K562 (cell line): ENCODE data around the gene SHFL. TPM values are rescaled to one million over a fixed set of nuclear protein-coding genes. Genes with fewer than 3 reads are reported as not detected.

ENCODE experiments used
- ATAC-seq: fragments of 200-7000 bp; cut with Tn5 transposase; 3 replicates; pipeline ENCODE4 v1.9.1; 2020; ENCODE audit warnings: moderate library complexity
- BruUV-seq: library from RNA; stranded (reverse); fragments of 400-500 nt; replicated peaks from 2 replicates; lab custom pipeline; 2021; lab: Mats Ljungman, UMichigan
- CTCF ChIA-PET: fragments of 300-600 bp; formaldehyde crosslinking; extraction: SDS; loops from one replicate; lab custom pipeline; 2021; ENCODE audit warnings: low intra/inter-chr PET ratio; lab: Yijun Ruan, JAX
- POLR2A ChIA-PET: fragments of 300-600, 350-650 bp; sonication (Branson Sonifier 250); formaldehyde crosslinking; extraction: SDS; loops from one replicate; lab custom pipeline; 2021; ENCODE audit warnings: antibody characterized with exemption, inconsistent platforms; lab: Yijun Ruan, JAX
- DNase-seq, 4 experiments: peaks; one replicate each; pipeline versions ENCODE4 v3.0.0 to v3.0.0-alpha.2; 2011 to 2018; ENCODE audit warnings: low spot score in 3 of 4, mixed read lengths in 3 of 4; ENCODE audit errors: extremely low read depth in 1 of 4
- FAIRE-seq: peaks from 2 replicates; lab custom pipeline; 2011; peaks lifted over from hg19 to GRCh38; lab: Jason Lieb, UNC
- H2AFZ ChIP-seq: 2 replicates; pipeline ENCODE4 v1.6.0; 2011; ENCODE audit warnings: low read depth, low read length, control low read depth, inconsistent platforms
- H3K27ac ChIP-seq: fragments of 200-600 bp; 3 replicates; pipeline ENCODE4 v1.8.0; 2011; ENCODE audit warnings: low read depth, mild to moderate bottlenecking, control low read depth, inconsistent platforms, low read length, moderate library complexity, mixed read lengths; ENCODE audit errors: extremely low read depth
- H3K27me3 ChIP-seq, 2 experiments: fragments of 300-600 bp in 1 of 2; 2 replicates in 1 of 2; 3 replicates in 1 of 2; pipeline versions ENCODE4 v1.6.0 to v1.8.0; 2011; ENCODE audit warnings: inconsistent platforms in 2 of 2, low read length in 2 of 2, mild to moderate bottlenecking in 1 of 2, mixed read lengths in 1 of 2, moderate library complexity in 1 of 2; ENCODE audit not compliant: control insufficient read depth in 2 of 2, insufficient read depth in 2 of 2
- H3K36me3 ChIP-seq: fragments of 300-600 bp; 3 replicates; pipeline ENCODE4 v1.8.0; 2011; ENCODE audit warnings: mild to moderate bottlenecking, low read length, inconsistent platforms; ENCODE audit not compliant: control insufficient read depth, insufficient read depth
- H3K4me1 ChIP-seq, 2 experiments: fragments of 200-600 bp in 1 of 2; replicated peaks in 1 of 2; 2 replicates in 1 of 2; 3 replicates in 1 of 2; pipeline versions ENCODE4 v1.5.1 to v1.8.0; 2011; ENCODE audit warnings: inconsistent platforms in 2 of 2, low read length in 2 of 2, mild to moderate bottlenecking in 1 of 2, mixed read lengths in 1 of 2, moderate library complexity in 1 of 2; ENCODE audit not compliant: control insufficient read depth in 2 of 2, insufficient read depth in 2 of 2
- H3K4me2 ChIP-seq: 2 replicates; pipeline ENCODE4 v1.6.1; 2011; ENCODE audit warnings: low read length, control low read depth, inconsistent platforms, mixed read lengths; ENCODE audit not compliant: insufficient read depth
- H3K4me3 ChIP-seq: fragments of 200-600 bp; sonication (generic), shearing (Covaris generic); 2 replicates; pipeline ENCODE4 v1.5.1; 2016; ENCODE audit warnings: control low read depth, inconsistent platforms
- H3K79me2 ChIP-seq: fragments of 200-600 bp; 3 replicates; pipeline ENCODE4 v1.8.0; 2011; ENCODE audit warnings: low read length, inconsistent platforms; ENCODE audit not compliant: control insufficient read depth, insufficient read depth
- H3K9ac ChIP-seq, 2 experiments: 2 replicates each; pipeline versions ENCODE4 v1.6.0 to v1.6.1; 2011; ENCODE audit warnings: low read depth in 2 of 2, low read length in 2 of 2, control low read depth in 1 of 2, inconsistent platforms in 1 of 2, mild to moderate bottlenecking in 1 of 2, mixed read lengths in 1 of 2; ENCODE audit not compliant: insufficient read depth in 1 of 2
- H3K9me1 ChIP-seq: one replicate; pipeline ENCODE4 v1.6.0; 2011; ENCODE audit warnings: inconsistent platforms, mild to moderate bottlenecking, low read length, moderate library complexity; ENCODE audit not compliant: control insufficient read depth, insufficient read depth
- H3K9me3 ChIP-seq: replicated peaks from 2 replicates; pipeline ENCODE4 v1.5.1; 2011; ENCODE audit warnings: low read depth, low read length, inconsistent platforms; ENCODE audit not compliant: control insufficient read depth, insufficient read depth
- H4K20me1 ChIP-seq: replicated peaks from 2 replicates; pipeline ENCODE4 v1.6.1; 2011; ENCODE audit warnings: low read length, inconsistent platforms, mixed read lengths; ENCODE audit not compliant: control insufficient read depth, insufficient read depth
- DDX20 ChIP-seq: fragments of 450-650 bp; IDR thresholded peaks from 2 replicates; pipeline ENCODE4 v1.6.1; 2016; ENCODE audit warnings: missing genetic modification characterization, low read depth, mild to moderate bottlenecking, missing compliant biosample characterization, moderate library complexity
- FOS ChIP-seq: IDR thresholded peaks from 3 replicates; pipeline ENCODE4 v1.6.1; 2011; ENCODE audit not compliant: insufficient read length; ENCODE audit errors: extremely low read depth
- HCFC1 ChIP-seq: IDR thresholded peaks from 2 replicates; pipeline ENCODE4 v1.6.1; 2012; ENCODE audit warnings: low read depth, low read length, improper control_type of control experiment
- JUNB ChIP-seq: fragments of 450-650 bp; formaldehyde crosslinking; conservative IDR thresholded peaks from 2 replicates; pipeline ENCODE4 v1.4.0; 2020; ENCODE audit warnings: mild to moderate bottlenecking
- L3MBTL2 ChIP-seq: fragments of 450-650 bp; IDR thresholded peaks from 2 replicates; pipeline ENCODE4 v1.6.1; 2016; ENCODE audit warnings: mild to moderate bottlenecking, moderate library complexity
- MBD2 ChIP-seq: sonication (generic); IDR thresholded peaks from 2 replicates; pipeline ENCODE4 v1.6.1; 2016; ENCODE audit warnings: low read depth, borderline replicate concordance
- MED1 ChIP-seq: sonication (generic); formaldehyde crosslinking; IDR thresholded peaks from 2 replicates; pipeline ENCODE4 v1.8.1; 2023; ENCODE audit warnings: missing genetic modification reagents, borderline replicate concordance
- NFYB ChIP-seq: IDR thresholded peaks from 2 replicates; pipeline ENCODE4 v1.6.1; 2011; ENCODE audit warnings: mild to moderate bottlenecking, moderate library complexity; ENCODE audit not compliant: insufficient read length; ENCODE audit errors: extremely low read depth
- SPI1 ChIP-seq: IDR thresholded peaks from 2 replicates; pipeline ENCODE4 v1.6.1; 2011; ENCODE audit warnings: low read depth, low read length, control low read depth, borderline replicate concordance
- ZEB2 ChIP-seq: fragments of 450-650 bp; IDR thresholded peaks from 2 replicates; pipeline ENCODE4 v1.6.1; 2016
- ZNF143 ChIP-seq: sonication (generic); formaldehyde crosslinking; IDR thresholded peaks from 2 replicates; pipeline ENCODE4 v1.9.0; 2022; ENCODE audit warnings: mild to moderate bottlenecking, missing genetic modification reagents
- ZNF224 ChIP-seq: sonication (generic); formaldehyde crosslinking; IDR thresholded peaks from 2 replicates; pipeline ENCODE4 v1.8.0; 2022; ENCODE audit warnings: mild to moderate bottlenecking, missing genetic modification reagents
- WGBS: fragments of 100-300 bp; shearing (Covaris generic); methylation state at CpG from one replicate; pipeline ENCODE4 v1.1.6; 2016; ENCODE audit warnings: low coverage, mixed read lengths; ENCODE audit not compliant: insufficient coverage; ENCODE audit errors: missing lambda C conversion rate; 5-methylcytosine and 5-hydroxymethylcytosine counted together
- in situ Hi-C: fragments of 300-500 bp; cut with MboI; formaldehyde crosslinking; loops from 4 replicates; pipeline ENCODE4 v1.15.0; 2018; ENCODE audit warnings: inconsistent platforms, mixed read lengths
- intact Hi-C: fragments of 100-400 bp; cut with micrococcal nuclease; formaldehyde crosslinking; loops from 2 replicates; pipeline ENCODE4 v1.14.2; 2022
- polyA plus RNA-seq, 8 experiments: library from polyadenylated mRNA; depleted of rRNA in 4 of 8; stranded (reverse) in 5 of 8; unstranded in 3 of 8; fragments of >200 nt; fragmentation: Nextera tagmentation in 2 of 8; fragmentation: Illumina TruSeq in 1 of 8; extraction: Ambion mirVana in 2 of 8; extraction: Trizol in 1 of 8; gene quantifications; 2 replicates each; pipeline versions ENCODE4 v1.2.1 to v1.2.3, GENCODE V29; 2011 to 2014; ENCODE audit warnings: inconsistent platforms in 1 of 8, missing spikeins in 1 of 8
- total RNA-seq, 7 experiments: library from RNA; depleted of rRNA in 6 of 7; stranded (reverse); fragments of >200 nt in 6 of 7; fragmentation: Illumina TruSeq in 2 of 7; extraction: Trizol in 2 of 7; gene quantifications; 2 replicates each; pipeline versions ENCODE4 v1.2.1 to v1.2.3, GENCODE V29; 2011 to 2021; ENCODE audit warnings: low replicate concordance in 1 of 7
- TF ChIP-seq, protein P1 (sequence below), 3 experiments: fragments of 200-800 bp in 1 of 3; fragments of 250-450 bp in 1 of 3; fragments of 450-650 bp in 1 of 3; sonication (Bioruptor Pico) in 1 of 3; sonication (Bioruptor generic) in 1 of 3; formaldehyde crosslinking in 1 of 3; IDR thresholded peaks; 2 replicates each; pipeline versions ENCODE4 v1.6.1 to v1.8.0; 2016 to 2022; ENCODE audit warnings: mild to moderate bottlenecking in 2 of 3, missing genetic modification characterization in 2 of 3, missing compliant biosample characterization in 1 of 3, moderate library complexity in 1 of 3
- TF ChIP-seq, protein P2 (sequence below): sonication (generic); formaldehyde crosslinking; IDR thresholded peaks from 2 replicates; pipeline ENCODE4 v1.9.0; 2022; ENCODE audit warnings: mild to moderate bottlenecking, missing genetic modification reagents
- TF ChIP-seq, protein P3 (sequence below): sonication (generic); formaldehyde crosslinking; IDR thresholded peaks from 2 replicates; pipeline ENCODE4 v1.5.0; 2020; ENCODE audit warnings: missing genetic modification reagents
- TF ChIP-seq, protein P4 (sequence below): sonication (generic); formaldehyde crosslinking; IDR thresholded peaks from 2 replicates; pipeline ENCODE4 v1.8.0; 2022; ENCODE audit warnings: missing genetic modification reagents, mild to moderate bottlenecking, borderline replicate concordance

Gene SHFL
- total and polyA plus RNA-seq, 9 of the 15 experiments (the other 6 are each of a cell fraction or from before 2014, with no cell fraction given) = 1.5 to 25.7 (median 13.0) TPM

DNA sequence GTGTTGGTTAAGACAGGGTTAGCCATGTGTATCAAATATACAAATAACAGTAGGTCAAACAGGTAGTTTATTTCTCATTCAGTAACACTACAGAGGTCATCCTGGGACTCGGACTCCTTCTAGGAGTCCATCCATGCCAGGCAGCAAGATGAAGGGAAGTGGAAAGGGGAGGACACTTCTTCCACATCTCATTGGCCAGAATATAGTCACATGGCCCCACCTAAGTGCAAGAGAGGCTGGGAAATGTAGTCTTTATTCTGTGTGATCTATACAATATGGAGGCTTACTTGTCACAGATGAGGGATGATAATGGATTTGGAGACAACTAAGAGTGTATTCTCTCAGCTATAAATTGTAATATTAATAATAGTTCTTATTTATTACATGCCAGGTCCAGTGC is 41.7 kb upstream of the SHFL start:
- in situ Hi-C loops = no loop called here
- peak; percentile 98 for ATAC-seq
- TF ChIP-seq SPI1 (peak; percentile 68; the same call in 1 of the 2 replicates), MBD2 (peak; percentile 33; the same call in 1 of the 2 replicates), JUNB (CRISPR knock-in tag) (no peak), NFYB (peak; percentile 71), FOS (peak; percentile 64), DDX20 (tag) (no peak), ZNF224 (CRISPR knock-in tag) (no peak), ZNF143 (peak; percentile 76), ZEB2 (no peak), L3MBTL2 (no peak), MED1 (CRISPR knock-in tag) (no peak), HCFC1 (peak; percentile 86)
- TF ChIP-seq, protein P1, sequence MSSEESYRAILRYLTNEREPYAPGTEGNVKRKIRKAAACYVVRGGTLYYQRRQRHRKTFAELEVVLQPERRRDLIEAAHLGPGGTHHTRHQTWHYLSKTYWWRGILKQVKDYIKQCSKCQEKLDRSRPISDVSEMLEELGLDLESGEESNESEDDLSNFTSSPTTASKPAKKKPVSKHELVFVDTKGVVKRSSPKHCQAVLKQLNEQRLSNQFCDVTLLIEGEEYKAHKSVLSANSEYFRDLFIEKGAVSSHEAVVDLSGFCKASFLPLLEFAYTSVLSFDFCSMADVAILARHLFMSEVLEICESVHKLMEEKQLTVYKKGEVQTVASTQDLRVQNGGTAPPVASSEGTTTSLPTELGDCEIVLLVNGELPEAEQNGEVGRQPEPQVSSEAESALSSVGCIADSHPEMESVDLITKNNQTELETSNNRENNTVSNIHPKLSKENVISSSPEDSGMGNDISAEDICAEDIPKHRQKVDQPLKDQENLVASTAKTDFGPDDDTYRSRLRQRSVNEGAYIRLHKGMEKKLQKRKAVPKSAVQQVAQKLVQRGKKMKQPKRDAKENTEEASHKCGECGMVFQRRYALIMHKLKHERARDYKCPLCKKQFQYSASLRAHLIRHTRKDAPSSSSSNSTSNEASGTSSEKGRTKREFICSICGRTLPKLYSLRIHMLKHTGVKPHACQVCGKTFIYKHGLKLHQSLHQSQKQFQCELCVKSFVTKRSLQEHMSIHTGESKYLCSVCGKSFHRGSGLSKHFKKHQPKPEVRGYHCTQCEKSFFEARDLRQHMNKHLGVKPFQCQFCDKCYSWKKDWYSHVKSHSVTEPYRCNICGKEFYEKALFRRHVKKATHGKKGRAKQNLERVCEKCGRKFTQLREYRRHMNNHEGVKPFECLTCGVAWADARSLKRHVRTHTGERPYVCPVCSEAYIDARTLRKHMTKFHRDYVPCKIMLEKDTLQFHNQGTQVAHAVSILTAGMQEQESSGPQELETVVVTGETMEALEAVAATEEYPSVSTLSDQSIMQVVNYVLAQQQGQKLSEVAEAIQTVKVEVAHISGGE (CRISPR knock-in tag; IDR thresholded peaks at IDR 0.05) = no peak
- TF ChIP-seq, protein P2, sequence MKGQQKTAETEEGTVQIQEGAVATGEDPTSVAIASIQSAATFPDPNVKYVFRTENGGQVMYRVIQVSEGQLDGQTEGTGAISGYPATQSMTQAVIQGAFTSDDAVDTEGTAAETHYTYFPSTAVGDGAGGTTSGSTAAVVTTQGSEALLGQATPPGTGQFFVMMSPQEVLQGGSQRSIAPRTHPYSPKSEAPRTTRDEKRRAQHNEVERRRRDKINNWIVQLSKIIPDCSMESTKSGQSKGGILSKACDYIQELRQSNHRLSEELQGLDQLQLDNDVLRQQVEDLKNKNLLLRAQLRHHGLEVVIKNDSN (CRISPR knock-in tag) = peak; percentile 90
- TF ChIP-seq, protein P3, sequence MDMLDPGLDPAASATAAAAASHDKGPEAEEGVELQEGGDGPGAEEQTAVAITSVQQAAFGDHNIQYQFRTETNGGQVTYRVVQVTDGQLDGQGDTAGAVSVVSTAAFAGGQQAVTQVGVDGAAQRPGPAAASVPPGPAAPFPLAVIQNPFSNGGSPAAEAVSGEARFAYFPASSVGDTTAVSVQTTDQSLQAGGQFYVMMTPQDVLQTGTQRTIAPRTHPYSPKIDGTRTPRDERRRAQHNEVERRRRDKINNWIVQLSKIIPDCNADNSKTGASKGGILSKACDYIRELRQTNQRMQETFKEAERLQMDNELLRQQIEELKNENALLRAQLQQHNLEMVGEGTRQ (CRISPR knock-in tag) = peak; percentile 95
- TF ChIP-seq, protein P4, sequence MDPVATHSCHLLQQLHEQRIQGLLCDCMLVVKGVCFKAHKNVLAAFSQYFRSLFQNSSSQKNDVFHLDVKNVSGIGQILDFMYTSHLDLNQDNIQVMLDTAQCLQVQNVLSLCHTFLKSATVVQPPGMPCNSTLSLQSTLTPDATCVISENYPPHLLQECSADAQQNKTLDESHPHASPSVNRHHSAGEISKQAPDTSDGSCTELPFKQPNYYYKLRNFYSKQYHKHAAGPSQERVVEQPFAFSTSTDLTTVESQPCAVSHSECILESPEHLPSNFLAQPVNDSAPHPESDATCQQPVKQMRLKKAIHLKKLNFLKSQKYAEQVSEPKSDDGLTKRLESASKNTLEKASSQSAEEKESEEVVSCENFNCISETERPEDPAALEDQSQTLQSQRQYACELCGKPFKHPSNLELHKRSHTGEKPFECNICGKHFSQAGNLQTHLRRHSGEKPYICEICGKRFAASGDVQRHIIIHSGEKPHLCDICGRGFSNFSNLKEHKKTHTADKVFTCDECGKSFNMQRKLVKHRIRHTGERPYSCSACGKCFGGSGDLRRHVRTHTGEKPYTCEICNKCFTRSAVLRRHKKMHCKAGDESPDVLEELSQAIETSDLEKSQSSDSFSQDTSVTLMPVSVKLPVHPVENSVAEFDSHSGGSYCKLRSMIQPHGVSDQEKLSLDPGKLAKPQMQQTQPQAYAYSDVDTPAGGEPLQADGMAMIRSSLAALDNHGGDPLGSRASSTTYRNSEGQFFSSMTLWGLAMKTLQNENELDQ (CRISPR knock-in tag) = no peak

More for the DNA sequence above, 41.7 kb upstream of the SHFL start:
- H3K27ac ChIP-seq = no peak overlapping the region
- no peaks in the 10 kb centered on the region for H3K79me2 ChIP-seq
- H3K36me3 ChIP-seq = no peaks in the 10 kb centered on the region
- H3K4me3 ChIP-seq = no peak overlapping the region
- peak; percentile 34 to 74 (median 67) for DNase-seq
- H3K9me3 ChIP-seq = no peaks in the 10 kb centered on the region
- ChIA-PET CTCF (no interaction called here), POLR2A (interaction anchor here (1.0 kb wide), 1 partner anchor 9 kb away, joined by 4 read pairs; no protein-coding TSS in a partner anchor)
- H3K4me1 ChIP-seq = no peaks in the 10 kb centered on the region
- H2AFZ ChIP-seq = no peak overlapping the region
- H4K20me1 ChIP-seq = no peaks in the 10 kb centered on the region
- H3K9me1 ChIP-seq = no peaks in the 10 kb centered on the region
- BruUV-seq = no TSS peak
- WGBS = 0% methylated on average over 1 of the region's 1 CpG
- H3K9ac ChIP-seq = no peak overlapping the region
- peak; percentile 51 for FAIRE-seq
- intact Hi-C loops = no loop called here
- peaks cover 0 to 13% of the 10 kb centered on the region in 2 experiments; a peak in 2 of 5 replicates for H3K27me3 ChIP-seq
- H3K4me2 ChIP-seq = no peak overlapping the region
